ENCODE data around the gene IFNA2. TPM values are rescaled to one million over a fixed set of nuclear protein-coding genes. Genes with fewer than 3 reads are reported as not detected.
A peak's percentile ranks its signal among the peaks of the same experiment; 100 is the strongest.
"Not testable (repeated sequence)": the region's sequence is repeated elsewhere in the genome, so short reads cannot be mapped to it uniquely, and the experiment has no call there.

IFNA2 gene
- total RNA-seq (not detected), polyA plus RNA-seq (not detected)

DNA sequence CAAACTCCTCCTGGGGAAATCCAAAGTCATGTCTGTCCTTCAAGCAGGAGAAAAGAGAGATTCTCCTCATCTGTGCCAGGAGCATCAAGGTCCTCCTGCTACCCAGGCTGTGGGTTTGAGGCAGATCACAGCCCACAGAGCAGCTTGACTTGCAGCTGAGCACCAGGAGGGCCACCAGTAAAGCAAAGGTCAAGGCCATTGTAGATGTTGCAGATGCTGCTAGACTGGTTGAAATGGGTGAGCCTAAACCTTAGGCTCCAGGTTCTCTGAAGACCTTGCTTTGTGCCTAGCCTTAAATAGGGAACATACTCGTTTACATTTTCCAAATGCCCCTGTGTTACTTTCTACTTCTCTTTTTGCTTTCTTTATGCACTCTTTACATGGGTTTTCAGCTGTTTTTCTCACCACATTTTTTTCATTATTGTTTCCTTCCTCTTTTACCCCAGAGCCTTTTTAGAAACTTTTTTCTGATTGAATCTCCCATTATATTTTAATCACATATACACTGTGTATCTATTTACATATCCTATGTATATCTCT lies at the start of gene IFNA2:
IFNA2 (minus strand) TSS at position 268 of the 540 bp plus-strand sequence; CDS start at position 199, 69 bp downstream.
- Histone ChIP-seq H3K27ac (ENCODE audit: low read depth, low read length) (no peak within 1 kb of the TSS), H3K4me3 (ENCODE audit: low read length) (no peak within 1 kb of the TSS), H3K27me3 (ENCODE audit: insufficient read depth, low read length, poor library complexity, severe bottlenecking) (peaks cover 7% of the 10 kb centered on the region), H3K36me3 (ENCODE audit: insufficient read depth, low read length) (no peaks in the 10 kb centered on the region), H3K9me3 (ENCODE audit: low read length) (no peaks in the 10 kb centered on the region), H3K4me1 (ENCODE audit: insufficient read depth, low read length) (peaks cover 5% of the 10 kb centered on the region)
- CTCF ChIA-PET: no interaction called here
- H3K27me3 Mint-ChIP-seq: peaks cover 9 to 63% of the 10 kb centered on the region in 2 donors
- POLR2A ChIA-PET: no interaction called here
- DNase-seq: no peak
- no peaks in the 10 kb centered on the region for H3K36me3 Mint-ChIP-seq
- no peak within 1 kb of the TSS for H3K4me3 Mint-ChIP-seq
- H3K9me3 Mint-ChIP-seq: no peaks in the 10 kb centered on the region
- peak within 1 kb of the TSS in 1 of 8 donors; percentile 26 for H3K27ac Mint-ChIP-seq
- H3K4me1 Mint-ChIP-seq: peaks cover 6 to 26% (median 15%) of the 10 kb centered on the region in 3 donors

DNA sequence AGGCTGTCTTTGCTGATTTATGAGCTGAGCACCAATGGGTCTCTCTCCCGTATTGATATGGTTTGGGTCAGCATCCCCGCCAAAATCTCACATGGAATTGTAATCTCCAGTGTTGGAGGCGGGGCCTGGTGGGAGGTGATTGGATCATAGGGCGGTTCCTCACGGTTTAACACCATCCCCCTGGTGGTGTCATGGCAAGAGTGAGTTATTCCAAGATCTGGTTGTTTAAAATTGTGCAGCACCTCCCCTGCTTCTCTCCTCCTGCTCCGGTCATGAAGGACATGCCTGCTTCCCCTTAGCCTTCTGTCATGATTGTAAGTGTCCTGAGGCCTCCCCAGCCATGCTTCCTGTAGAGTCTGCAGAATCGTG lies 49.8 kb upstream of the IFNA2 start:
- H3K4me3 Mint-ChIP-seq; H3K9me3 Mint-ChIP-seq; H3K36me3 ChIP-seq (ENCODE audit: insufficient read depth, low read length); H3K27ac Mint-ChIP-seq; H3K36me3 Mint-ChIP-seq; H3K9me3 ChIP-seq (ENCODE audit: low read length); H3K4me1 ChIP-seq (ENCODE audit: insufficient read depth, low read length); H3K4me1 Mint-ChIP-seq; POLR2A ChIA-PET; H3K4me3 ChIP-seq (ENCODE audit: low read length); DNase-seq; H3K27me3 ChIP-seq (ENCODE audit: insufficient read depth, low read length, poor library complexity, severe bottlenecking); H3K27ac ChIP-seq (ENCODE audit: low read depth, low read length): not testable (repeated sequence)
- peaks cover 21 to 59% of the 10 kb centered on the region in 2 donors for H3K27me3 Mint-ChIP-seq
- CTCF ChIA-PET: interaction anchor here (1.0 to 1.8 kb wide), 6 partner anchors 8 to 354 kb away, joined by 3 to 7 read pairs (median 4); no protein-coding TSS in a partner anchor

DNA sequence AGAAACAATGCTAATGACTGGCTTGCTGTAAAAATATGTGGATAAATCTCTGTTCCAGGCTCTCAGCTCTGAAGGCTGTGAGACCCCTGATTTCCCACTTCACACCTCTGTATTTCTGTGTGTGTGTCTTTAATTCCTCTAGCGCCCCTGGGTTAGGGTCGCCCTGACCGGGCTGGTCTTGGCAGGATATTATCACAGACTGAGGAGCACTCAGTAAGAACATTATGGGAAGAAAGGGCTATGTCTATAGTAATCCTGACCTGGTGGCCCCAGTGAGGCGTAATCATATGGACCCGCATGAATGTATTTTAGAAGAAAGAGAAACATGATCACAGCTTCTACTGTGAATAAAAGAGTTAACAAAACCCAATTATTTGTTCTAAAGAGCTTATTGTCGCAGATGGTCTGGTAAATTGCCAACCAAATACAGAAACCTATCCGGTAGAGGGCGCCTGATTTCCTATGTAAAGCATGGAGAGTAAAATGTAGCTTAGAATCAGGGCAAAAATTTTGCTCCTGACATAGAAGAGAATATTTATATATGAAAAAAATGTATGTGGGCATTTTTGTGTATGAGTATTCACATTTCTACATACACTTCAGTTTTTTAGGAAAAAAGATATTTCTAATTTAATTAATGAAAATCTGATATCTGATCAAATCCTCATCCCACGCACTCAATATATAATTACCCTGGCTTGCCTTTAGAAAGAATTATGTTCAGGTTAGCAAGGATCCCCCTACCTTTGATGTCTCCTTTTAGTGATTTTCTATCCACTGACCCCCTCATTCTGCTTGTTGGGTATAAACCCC lies 49.2 kb upstream of the IFNA2 start:
- Histone ChIP-seq H3K27ac (ENCODE audit: low read depth, low read length) (no peak overlapping the region), H3K4me1 (ENCODE audit: insufficient read depth, low read length) (no peaks in the 10 kb centered on the region), H3K4me3 (ENCODE audit: low read length) (no peak overlapping the region), H3K9me3 (ENCODE audit: low read length) (no peaks in the 10 kb centered on the region), H3K27me3 (ENCODE audit: insufficient read depth, low read length, poor library complexity, severe bottlenecking) (no peaks in the 10 kb centered on the region), H3K36me3 (ENCODE audit: insufficient read depth, low read length) (no peaks in the 10 kb centered on the region)
- no peaks in the 10 kb centered on the region for H3K9me3 Mint-ChIP-seq
- peaks cover 23 to 64% of the 10 kb centered on the region in 2 donors for H3K27me3 Mint-ChIP-seq
- no peaks in the 10 kb centered on the region for H3K4me1 Mint-ChIP-seq
- H3K27ac Mint-ChIP-seq: no peak overlapping the region
- CTCF ChIA-PET: interaction anchor here (0.8 to 1.8 kb wide), 7 partner anchors 8 to 369 kb away, joined by 3 to 7 read pairs (median 4); partner anchors contain the start of gene MTAP
- H3K36me3 Mint-ChIP-seq: no peaks in the 10 kb centered on the region
- no peak overlapping the region for H3K4me3 Mint-ChIP-seq
- POLR2A ChIA-PET: no interaction called here
- DNase-seq: peak in 3 of 5 donors; percentile 35 to 58 (median 48)

DNA sequence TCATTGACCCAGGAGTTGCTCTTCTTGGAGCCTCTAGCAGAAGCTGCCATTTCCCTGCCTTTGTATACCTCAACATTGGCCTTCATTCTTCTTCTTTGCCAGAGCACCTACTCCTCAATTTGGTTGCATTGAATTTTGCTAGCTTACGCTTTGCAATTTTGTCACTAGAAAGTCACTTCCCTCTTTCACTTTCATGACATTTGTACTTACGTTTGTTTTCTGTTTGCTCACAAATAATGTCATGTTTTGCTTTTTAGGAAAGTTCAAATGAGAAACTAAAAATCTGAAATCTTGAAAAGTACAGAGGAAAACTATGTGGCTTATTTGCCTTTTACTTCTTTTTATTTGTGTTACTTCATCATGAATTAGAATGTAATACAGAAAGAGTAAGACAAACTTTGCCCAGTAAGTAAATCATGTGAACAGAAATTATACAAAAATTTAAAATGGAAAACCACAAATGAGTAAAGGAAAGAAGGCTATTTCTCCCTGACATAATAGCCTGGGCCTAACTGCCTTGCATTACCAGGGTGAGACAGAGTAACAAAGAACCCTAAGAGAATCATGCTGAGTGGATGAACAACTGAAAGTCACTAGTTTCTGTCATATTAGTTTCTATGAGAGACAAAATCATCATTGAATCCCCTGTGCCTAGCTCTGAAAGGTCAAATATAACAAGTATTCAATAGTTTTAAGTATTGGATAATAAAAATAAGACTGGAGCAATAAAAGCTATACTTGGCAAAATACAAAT lies 47.7 kb upstream of the IFNA2 start:
- POLR2A ChIA-PET: no interaction called here
- no peaks in the 10 kb centered on the region for H3K9me3 ChIP-seq (ENCODE audit: low read length)
- no peak for DNase-seq
- H3K27ac ChIP-seq (ENCODE audit: low read depth, low read length): no peak overlapping the region
- Mint-ChIP-seq H3K9me3 (no peaks in the 10 kb centered on the region), H3K27ac (no peak overlapping the region), H3K4me1 (no peaks in the 10 kb centered on the region), H3K4me3 (no peak overlapping the region), H3K27me3 (peaks cover 21 to 72% of the 10 kb centered on the region in 2 donors), H3K36me3 (no peaks in the 10 kb centered on the region)
- no peaks in the 10 kb centered on the region for H3K4me1 ChIP-seq (ENCODE audit: insufficient read depth, low read length)
- CTCF ChIA-PET: no interaction called here
- H3K36me3 ChIP-seq (ENCODE audit: insufficient read depth, low read length): no peaks in the 10 kb centered on the region
- H3K4me3 ChIP-seq (ENCODE audit: low read length): no peak overlapping the region
- H3K27me3 ChIP-seq (ENCODE audit: insufficient read depth, low read length, poor library complexity, severe bottlenecking): no peaks in the 10 kb centered on the region

DNA sequence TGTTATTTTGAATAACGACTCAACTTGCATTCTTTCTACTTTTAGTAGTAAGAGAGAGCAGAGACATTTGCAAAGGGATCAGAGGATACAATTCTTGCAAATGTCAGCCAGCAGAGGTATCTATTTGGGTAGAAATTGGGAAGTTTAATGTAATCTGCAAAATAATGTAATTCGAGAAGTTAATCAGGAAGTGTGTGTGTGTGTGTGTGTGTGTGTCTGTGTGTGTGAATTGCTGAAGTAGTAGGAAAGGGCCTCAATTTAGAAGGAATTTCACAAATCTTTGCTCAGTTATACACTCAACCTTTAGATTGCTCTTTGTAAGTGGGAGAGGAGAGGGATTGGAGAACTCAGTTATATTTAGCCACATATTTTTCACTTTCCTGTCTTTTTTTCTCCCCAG lies 44.0 kb upstream of the IFNA2 start:
- peaks cover 27 to 73% of the 10 kb centered on the region in 2 donors for H3K27me3 Mint-ChIP-seq
- CTCF ChIA-PET: no interaction called here

DNA sequence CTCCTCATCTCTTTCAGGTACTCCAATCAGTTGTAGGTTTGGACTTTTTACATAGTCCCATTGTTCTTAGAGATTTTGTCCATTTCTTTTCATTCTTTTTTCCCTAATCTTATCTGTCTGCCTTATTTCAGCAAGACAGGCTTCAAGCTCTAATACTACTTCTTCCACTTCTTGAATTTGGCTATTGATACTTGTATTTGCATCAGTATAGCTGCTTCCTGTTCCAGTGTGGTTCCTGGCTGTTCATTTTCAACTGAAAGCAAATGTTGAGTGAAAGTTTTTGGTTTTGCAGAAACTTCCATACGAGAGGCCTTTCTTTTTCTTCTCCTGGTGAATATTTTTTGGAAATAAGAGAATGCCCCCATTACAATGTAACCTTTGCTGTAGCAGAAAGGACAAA lies 43.0 kb upstream of the IFNA2 start:
- Histone ChIP-seq H3K4me3 (ENCODE audit: low read length) (no peak overlapping the region), H3K9me3 (ENCODE audit: low read length) (no peaks in the 10 kb centered on the region), H3K27ac (ENCODE audit: low read depth, low read length) (no peak overlapping the region), H3K27me3 (ENCODE audit: insufficient read depth, low read length, poor library complexity, severe bottlenecking) (no peaks in the 10 kb centered on the region), H3K36me3 (ENCODE audit: insufficient read depth, low read length) (no peaks in the 10 kb centered on the region), H3K4me1 (ENCODE audit: insufficient read depth, low read length) (no peaks in the 10 kb centered on the region)
- peaks cover 25 to 63% of the 10 kb centered on the region in 2 donors for H3K27me3 Mint-ChIP-seq
- H3K4me3 Mint-ChIP-seq: no peak overlapping the region
- ChIA-PET CTCF (no interaction called here), POLR2A (no interaction called here)
- no peaks in the 10 kb centered on the region for H3K4me1 Mint-ChIP-seq
- H3K9me3 Mint-ChIP-seq: no peaks in the 10 kb centered on the region
- no peak overlapping the region for H3K27ac Mint-ChIP-seq
- no peak for DNase-seq
- no peaks in the 10 kb centered on the region for H3K36me3 Mint-ChIP-seq

More for the DNA sequence above, 44.0 kb upstream of the IFNA2 start:
- Mint-ChIP-seq H3K36me3 (no peaks in the 10 kb centered on the region), H3K27ac (peak overlapping the region in 1 of 8 donors; percentile 84), H3K9me3 (no peaks in the 10 kb centered on the region), H3K4me3 (no peak overlapping the region), H3K4me1 (no peaks in the 10 kb centered on the region)
- POLR2A ChIA-PET: no interaction called here
- H3K27ac ChIP-seq (ENCODE audit: low read depth, low read length): no peak overlapping the region
- H3K4me1 ChIP-seq (ENCODE audit: insufficient read depth, low read length): no peaks in the 10 kb centered on the region
- no peaks in the 10 kb centered on the region for H3K27me3 ChIP-seq (ENCODE audit: insufficient read depth, low read length, poor library complexity, severe bottlenecking)
- no peaks in the 10 kb centered on the region for H3K36me3 ChIP-seq (ENCODE audit: insufficient read depth, low read length)
- H3K9me3 ChIP-seq (ENCODE audit: low read length): no peaks in the 10 kb centered on the region
- no peak for DNase-seq
- H3K4me3 ChIP-seq (ENCODE audit: low read length): no peak overlapping the region

DNA sequence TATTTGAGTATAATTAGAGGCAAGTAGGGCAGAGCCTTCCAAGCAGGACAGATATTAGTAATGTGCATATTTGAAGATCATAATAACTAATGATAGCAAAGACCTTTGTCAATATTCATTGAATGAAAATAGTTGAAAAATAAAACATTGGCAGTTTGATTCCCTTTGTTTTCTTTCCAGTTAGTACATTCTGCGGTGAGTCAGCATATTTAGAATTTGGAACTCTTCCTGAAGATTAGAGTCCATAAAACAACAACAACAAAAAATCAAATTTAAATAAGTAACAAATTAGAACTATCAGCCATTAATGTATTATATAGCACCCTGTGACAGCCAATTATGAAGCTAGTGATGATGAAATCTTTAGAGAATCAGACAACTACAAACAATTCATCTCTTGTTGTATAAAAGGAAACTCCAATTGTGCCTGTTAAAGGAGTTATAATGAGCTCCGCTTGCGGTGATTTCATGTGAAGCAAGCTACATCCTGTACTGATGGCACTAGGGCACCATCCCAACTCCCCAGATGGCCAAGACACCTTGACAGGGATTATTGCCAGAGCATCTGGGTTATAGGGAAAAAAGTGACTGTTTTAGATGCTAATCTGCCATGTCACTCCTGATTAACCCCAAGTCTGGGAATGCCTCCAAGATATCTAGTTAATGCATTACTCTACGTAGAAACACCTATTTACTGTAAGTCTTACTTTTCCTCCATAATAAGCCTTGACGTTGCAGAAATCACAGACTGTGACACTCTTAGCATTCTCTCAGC lies 30.5 kb upstream of the IFNA2 start:
- Histone ChIP-seq H3K27ac (ENCODE audit: low read depth, low read length) (no peak overlapping the region), H3K27me3 (ENCODE audit: insufficient read depth, low read length, poor library complexity, severe bottlenecking) (no peaks in the 10 kb centered on the region), H3K36me3 (ENCODE audit: insufficient read depth, low read length) (no peaks in the 10 kb centered on the region), H3K9me3 (ENCODE audit: low read length) (no peaks in the 10 kb centered on the region), H3K4me3 (ENCODE audit: low read length) (no peak overlapping the region), H3K4me1 (ENCODE audit: insufficient read depth, low read length) (no peaks in the 10 kb centered on the region)
- Mint-ChIP-seq H3K4me3 (no peak overlapping the region), H3K27me3 (peaks cover 8 to 25% of the 10 kb centered on the region in 2 donors), H3K36me3 (no peaks in the 10 kb centered on the region), H3K4me1 (no peaks in the 10 kb centered on the region), H3K9me3 (no peaks in the 10 kb centered on the region), H3K27ac (no peak overlapping the region)
- POLR2A ChIA-PET: no interaction called here
- no peak for DNase-seq
- CTCF ChIA-PET: no interaction called here

All from CD8-positive, alpha-beta memory T cell (primary cell).